Retinal pigment epithelial cell (primary cell): ENCODE measurements around the gene TOP3A.
A peak's percentile ranks its signal among the peaks of the same experiment; 100 is the strongest.

ENCODE experiments used
- DNase-seq: peaks from one replicate; pipeline ENCODE4 v3.0.0-alpha.2; 2010; ENCODE audit warnings: low read depth
- H3K4me3 ChIP-seq: 2 replicates; pipeline ENCODE4 v1.5.1; 2011; ENCODE audit warnings: mild to moderate bottlenecking, low read length, control low read depth, moderate library complexity
- TF ChIP-seq, protein P1 (sequence below): conservative IDR thresholded peaks from 2 replicates; pipeline ENCODE4 v1.5.1; 2011; ENCODE audit warnings: low read depth, low read length, control low read depth, inconsistent platforms

The TOP3A gene

DNA sequence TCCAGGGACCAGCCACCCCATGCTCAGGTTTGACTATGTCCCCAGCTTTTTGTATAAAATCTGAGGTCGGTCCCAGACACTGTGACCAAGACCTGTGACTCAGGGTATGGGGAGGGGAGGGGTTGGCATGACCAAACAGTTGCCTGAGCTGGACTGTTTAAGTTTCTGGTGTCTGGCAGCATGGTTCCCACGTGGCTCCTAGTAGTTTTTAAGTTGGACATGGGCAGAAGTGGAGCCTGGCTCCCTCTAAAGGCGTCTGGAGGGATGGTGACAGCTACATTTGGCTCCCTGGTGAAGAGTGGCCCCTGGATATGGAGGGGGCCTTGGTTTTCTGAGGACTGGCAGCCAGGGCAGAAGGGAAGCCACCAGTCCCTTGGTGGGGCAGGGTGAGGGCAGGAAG, 8.2 kb upstream of the TOP3A start:
- H3K4me3 ChIP-seq = no peak overlapping the region
- no peak for DNase-seq
- TF ChIP-seq, protein P1, sequence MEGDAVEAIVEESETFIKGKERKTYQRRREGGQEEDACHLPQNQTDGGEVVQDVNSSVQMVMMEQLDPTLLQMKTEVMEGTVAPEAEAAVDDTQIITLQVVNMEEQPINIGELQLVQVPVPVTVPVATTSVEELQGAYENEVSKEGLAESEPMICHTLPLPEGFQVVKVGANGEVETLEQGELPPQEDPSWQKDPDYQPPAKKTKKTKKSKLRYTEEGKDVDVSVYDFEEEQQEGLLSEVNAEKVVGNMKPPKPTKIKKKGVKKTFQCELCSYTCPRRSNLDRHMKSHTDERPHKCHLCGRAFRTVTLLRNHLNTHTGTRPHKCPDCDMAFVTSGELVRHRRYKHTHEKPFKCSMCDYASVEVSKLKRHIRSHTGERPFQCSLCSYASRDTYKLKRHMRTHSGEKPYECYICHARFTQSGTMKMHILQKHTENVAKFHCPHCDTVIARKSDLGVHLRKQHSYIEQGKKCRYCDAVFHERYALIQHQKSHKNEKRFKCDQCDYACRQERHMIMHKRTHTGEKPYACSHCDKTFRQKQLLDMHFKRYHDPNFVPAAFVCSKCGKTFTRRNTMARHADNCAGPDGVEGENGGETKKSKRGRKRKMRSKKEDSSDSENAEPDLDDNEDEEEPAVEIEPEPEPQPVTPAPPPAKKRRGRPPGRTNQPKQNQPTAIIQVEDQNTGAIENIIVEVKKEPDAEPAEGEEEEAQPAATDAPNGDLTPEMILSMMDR = no peak

DNA sequence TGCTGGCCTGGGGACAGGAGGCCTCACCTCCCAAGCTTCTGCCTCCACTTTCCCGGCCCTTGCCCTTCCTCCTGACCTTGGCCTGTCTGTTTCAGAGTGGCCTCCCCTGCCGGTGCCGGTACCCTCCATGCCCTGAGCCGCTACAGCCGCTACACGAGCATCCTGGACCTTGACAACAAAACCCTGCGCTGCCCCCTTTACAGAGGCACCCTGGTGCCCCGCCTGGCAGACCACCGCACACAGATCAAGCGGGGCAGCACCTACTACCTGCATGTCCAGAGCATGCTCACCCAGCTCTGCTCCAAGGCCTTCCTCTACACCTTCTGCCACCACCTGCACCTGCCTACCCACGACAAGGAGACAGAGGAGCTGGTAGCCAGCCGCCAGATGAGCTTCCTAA, 7.7 kb upstream of the TOP3A start:
- no peak for DNase-seq
- no peak overlapping the region for H3K4me3 ChIP-seq
- TF ChIP-seq, protein P1 = no peak

- TF ChIP-seq, protein P1 = peak; percentile 34
- no peak for DNase-seq
- no peak overlapping the region for H3K4me3 ChIP-seq
These were observed 6.5 kb upstream of the TOP3A start for GRCh38 chr17:18321309-18321708.

GRCh38 chr17:18320301-18320700, 5.5 kb upstream of the TOP3A start:
- TF ChIP-seq, protein P1 = no peak
- no peak overlapping the region for H3K4me3 ChIP-seq
- DNase-seq = no peak

DNA sequence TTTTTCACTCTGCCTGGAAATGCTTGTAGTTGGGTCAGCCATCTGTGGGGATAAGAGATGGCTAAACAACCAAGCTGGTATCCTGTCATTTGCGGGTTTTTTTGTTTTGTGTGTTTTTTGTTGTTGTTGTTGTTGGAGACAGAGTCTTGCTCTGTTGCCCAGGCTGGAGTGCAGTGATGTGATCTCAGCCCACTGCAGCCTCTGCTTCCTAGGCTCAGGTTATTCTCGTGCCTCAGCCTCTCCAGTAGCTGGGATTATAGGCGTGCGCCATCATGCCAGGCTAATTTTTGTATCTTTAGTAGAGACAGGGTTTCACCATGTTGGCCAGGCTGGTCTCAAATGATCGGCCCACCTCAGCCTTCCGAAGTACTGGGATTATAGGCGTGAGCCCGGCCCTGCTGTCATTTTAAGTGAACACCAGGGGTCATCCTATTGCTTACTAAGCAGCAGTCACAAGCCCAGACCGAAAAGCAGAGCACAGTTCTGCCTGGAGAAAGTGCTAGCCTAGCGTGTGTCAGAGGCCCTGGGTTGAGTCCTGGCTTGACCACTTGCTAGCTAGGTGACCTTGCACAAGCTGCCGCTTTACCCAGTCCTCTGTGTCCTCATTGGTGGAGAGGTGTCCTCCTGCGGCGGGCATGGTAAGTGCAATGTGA, 4.9 kb upstream of the TOP3A start:
- DNase-seq = peak; percentile 24
- TF ChIP-seq, protein P1 = peak; percentile 60
- no peak overlapping the region for H3K4me3 ChIP-seq

DNA sequence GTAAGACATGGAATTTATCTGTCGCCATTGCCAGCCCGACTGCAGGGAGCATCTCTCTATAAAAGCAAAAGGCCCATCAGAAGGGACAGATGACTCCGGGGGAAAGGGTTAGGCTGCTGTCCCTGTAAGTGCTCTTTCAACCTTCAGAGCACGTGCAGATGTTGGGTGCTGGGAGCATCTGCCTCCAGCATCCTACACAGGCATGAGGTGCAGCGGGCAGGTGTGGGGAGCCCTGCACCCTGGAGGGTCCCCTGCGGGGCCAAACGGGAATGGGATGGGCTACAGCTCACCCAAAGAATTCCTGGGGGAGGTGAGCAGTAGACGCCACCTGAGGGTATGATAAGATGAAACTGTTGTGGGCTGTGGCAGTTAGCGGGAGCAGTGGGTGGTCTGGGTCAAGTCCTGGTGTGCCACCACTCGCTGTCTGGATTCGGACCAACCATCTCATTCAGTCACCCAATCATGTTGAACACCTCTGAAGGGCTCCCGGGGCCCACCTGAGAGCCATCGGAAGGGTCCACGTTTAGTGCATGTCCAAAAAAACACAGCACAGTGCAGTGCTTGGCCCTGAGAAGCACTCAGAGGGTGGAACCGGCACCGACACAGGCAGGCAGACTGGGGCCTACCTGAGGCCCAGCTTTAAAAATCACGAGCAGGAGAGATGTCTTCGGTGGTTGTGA, 4.1 kb upstream of the TOP3A start:
- H3K4me3 ChIP-seq = no peak overlapping the region
- TF ChIP-seq, protein P1 = no peak
- no peak for DNase-seq

GRCh38 chr17:18318117-18318516, 3.3 kb upstream of the TOP3A start:
- no peak for DNase-seq
- TF ChIP-seq, protein P1 = no peak
- peak overlapping the region; percentile 22 for H3K4me3 ChIP-seq
